Stimulated activated CD4-positive, alpha-beta T cell treated with anti-CD3 and anti-CD28 coated beads, TNF-alpha, amount 100 ng/mL, for 4 hours (primary cell): ENCODE results near the gene MED26.

ENCODE experiments used
- DNase-seq, 3 experiments: peaks; one replicate each; pipeline ENCODE4 v3.0.0-alpha.2; 2020; ENCODE audit warnings: low read depth in 3 of 3

Gene MED26

GRCh38 chr19:16590876-16591802 lies 36.9 kb downstream of the MED26 start:
- no peak for DNase-seq

DNA sequence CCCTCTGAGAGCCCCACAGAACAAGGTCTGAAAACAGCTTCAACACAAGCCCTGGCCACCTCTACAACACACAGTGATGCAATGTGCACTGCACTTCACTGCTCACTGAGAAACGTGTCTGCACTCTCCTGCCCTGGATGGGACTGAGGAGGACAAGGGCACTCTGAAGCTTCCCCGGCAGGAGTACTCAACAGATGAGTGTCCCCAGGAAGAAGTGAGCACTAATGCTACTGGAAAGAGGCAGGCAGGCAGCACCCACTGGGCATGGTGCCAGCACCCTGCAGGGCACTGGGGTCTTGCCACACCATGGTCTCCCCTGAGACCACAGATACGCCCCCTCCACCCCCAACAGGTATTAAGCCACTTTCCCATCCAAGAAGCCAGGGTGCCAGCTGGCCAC lies 38.1 kb downstream of the MED26 start:
- no peak for DNase-seq

- DNase-seq = no peak
These were observed 39.0 kb downstream of the MED26 start for GRCh38 chr19:16588824-16589577.

- no peak for DNase-seq
These were observed 39.9 kb downstream of the MED26 start for GRCh38 chr19:16587833-16588823.

DNA sequence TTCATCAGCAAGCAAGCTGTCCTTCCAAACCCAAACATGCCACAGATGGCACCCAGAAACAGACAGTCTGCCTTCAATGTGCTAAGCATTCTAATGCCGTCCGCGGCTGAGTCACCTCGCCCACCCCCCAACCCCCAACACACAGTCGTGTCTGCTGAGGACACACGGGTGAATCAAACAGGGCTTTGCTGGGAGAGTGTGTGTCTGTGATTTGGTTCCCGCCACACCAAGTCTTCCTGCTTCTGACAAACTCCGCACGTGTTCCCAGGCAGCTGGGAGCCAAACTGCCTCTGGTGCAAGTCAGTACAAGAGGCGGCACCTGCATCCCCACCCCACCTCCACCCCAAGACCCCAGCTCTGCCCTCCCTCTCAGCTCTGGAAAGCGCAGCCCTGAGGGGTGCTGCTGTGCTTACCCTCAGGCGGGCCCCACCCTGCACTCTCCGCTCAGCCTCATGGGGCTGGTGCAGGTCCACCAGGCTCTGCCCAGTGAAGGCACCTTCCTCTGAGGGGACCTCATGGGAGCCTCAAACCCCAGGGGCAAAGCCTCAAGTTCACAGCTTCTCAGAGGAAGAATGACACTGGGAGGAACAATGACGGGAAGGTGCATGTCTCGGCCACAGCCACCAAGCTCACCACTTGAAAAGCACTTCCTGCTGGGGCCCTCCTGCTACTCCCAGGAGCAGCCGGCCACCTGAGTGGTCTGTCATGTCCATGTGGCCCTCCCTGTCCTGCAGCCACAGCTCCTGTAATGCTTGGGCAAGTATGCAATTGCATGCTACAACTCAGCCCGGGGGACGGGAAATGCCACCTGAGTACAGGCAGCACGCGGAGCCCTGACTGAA lies 40.8 kb downstream of the MED26 start:
- peak in 2 of 3 experiments; percentile 54 to 55 for DNase-seq

DNA sequence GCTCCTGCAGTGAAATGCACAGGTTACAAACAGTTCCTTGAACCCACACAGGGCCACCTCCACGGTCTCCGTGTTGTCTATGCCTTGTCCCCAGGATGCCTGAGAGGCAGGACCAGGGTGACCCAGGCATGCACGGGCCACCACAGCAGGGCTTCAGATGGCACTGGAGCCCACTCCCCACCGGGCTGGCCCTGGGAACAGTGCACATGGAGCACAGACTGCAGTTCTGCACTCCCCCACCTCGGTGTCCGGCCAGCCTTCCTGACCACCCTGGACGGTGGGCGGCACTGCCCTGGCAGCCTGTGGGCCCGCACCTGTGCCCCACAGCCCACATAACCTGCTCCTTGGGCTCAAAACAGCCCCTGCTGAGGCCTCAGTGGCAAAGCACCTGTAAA lies 41.5 kb downstream of the MED26 start:
- DNase-seq = no peak

DNA sequence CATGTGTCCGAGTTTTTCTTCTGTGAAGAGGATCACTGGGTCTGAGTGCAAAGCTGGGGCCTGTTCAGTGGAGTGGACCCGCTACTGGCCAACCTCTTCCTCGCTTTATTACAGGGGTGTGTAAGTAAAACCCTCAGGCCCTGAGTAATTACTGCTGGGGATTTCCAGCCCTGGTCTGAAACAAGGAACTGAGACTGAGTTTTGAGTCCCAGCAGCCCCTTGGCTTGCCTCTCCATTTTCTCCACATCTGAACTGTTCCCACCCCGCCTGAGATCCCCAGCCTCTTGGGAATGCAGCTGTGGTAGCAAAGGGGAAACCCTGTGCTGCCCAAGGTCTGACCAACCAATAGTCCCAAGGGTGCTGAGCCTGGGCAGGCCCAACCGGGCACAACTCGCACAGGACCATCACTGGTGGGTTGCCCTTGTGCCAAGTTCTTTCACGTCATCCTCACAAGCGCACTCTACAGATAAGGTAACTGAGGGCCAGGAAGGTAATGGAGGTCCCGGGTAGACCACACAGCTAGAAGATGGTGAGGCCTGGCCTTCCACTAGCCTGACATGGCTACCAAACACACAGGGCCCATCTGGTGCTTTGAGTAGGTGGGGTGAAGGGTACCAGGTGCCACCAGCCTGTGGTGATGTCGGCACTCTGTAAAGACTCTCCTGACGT lies 42.1 kb downstream of the MED26 start:
- no peak for DNase-seq

- DNase-seq = no peak
These were observed 42.8 kb downstream of the MED26 start for GRCh38 chr19:16585094-16585801.

DNA sequence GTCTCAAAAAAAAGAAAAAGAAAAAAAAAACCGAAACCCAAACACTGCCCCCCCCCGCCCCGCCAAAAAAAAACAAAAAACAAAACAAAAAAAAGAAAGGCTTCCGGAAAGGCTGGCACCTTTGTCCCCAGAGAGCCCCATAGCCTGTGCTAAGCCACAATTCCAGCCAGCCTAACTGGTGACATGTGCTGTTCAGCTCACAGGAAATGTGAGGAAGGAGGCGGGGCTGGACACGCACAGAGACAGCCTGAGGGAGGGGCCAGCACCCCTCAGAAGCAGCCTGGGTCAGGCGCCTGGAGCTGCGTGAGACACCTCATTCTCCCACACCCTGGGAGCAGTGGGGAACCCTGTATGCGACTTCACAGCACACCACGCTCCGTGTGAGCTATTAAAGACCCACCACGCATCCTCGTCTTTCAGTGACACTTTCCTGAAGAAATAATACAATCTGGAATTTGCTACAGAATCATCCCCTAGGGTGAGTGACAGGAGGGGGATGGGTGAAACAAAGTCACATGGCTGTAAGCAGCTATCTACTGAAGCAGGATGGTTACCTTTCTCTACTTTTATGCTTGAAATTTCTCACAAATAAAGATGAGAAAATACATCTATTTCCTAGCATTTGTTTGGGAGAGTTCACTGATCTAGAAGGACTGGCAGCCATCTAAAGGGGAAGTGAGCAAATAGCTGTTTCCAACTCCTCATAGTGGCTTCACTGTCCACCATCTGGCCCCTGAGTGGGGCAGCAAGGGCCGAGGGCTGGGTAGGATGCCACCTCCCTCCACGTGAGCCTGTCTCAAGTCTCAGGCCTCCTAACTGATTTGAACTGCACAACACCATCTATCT lies 43.5 kb downstream of the MED26 start:
- DNase-seq = peak; percentile 61 to 81 (median 74)

GRCh38 chr19:16582486-16583261 lies 45.3 kb downstream of the MED26 start:
- DNase-seq = no peak

DNA sequence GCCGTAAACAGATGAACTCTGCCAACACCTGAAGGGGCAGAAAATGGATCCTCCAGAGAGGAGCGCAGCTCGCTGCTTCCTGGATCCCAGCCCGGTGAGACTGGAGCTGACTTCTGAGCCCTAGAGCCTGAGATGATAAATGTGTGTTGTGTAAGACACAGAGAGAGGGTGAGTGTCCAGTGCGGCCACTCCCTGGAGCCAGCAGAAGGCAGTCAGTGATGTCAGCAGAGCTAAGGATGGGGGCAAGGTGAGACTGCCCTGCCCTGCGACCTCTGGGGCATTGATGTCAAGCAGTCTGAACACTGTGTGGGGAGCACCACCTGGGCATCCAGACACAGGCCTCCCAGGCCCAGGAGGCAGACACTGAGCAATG lies 46.0 kb downstream of the MED26 start:
- DNase-seq = no peak

- DNase-seq = no peak
These were observed 46.6 kb downstream of the MED26 start for GRCh38 chr19:16581145-16581970.

- no peak for DNase-seq
These were observed 48.6 kb downstream of the MED26 start for GRCh38 chr19:16579381-16579780.

DNA sequence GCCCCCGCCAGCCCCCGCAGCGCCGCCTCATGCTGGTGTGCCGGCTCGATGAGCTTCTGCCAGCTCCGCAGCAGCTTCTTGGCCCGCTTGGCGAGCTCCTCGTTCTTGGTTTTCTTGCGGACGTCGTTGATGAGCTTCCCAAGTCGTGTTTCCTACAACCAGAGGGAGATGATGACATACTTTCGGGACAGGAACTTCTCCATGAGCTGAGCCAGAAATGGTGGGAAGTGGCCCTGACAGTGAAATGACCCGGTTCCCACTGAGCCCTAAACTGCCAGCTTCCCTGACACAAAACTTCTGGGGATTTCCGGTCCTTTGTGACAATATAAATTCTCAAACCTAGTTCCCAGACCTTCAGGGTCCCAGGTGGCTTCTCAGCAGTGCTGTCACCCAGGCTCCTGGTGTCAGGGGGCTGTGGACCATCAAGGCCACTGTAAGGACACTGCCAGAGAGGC lies 50.4 kb downstream of the MED26 start:
- no peak for DNase-seq

GRCh38 chr19:16576690-16577530 lies 51.1 kb downstream of the MED26 start:
- no peak for DNase-seq
